Stromal cell of bone marrow (primary cell): ENCODE data around the gene NFIX.
A peak's percentile ranks its signal among the peaks of the same experiment; 100 is the strongest.
"Not testable (repeated sequence)": the region's sequence is repeated elsewhere in the genome, so short reads cannot be mapped to it uniquely, and the experiment has no call there.

Experiments
- DNase-seq: peaks from one replicate; pipeline ENCODE4 v3.0.0-alpha.2; 2012; ENCODE audit warnings: low read depth

Gene NFIX

GRCh38 chr19:12959481-12959880, 35.8 kb upstream of the NFIX start:
- no peak for DNase-seq

GRCh38 chr19:12965017-12965811, 30.1 kb upstream of the NFIX start:
- DNase-seq, result peak; percentile 62

- no peak for DNase-seq
These were observed 29.5 kb upstream of the NFIX start for GRCh38 chr19:12965812-12966135.

DNA sequence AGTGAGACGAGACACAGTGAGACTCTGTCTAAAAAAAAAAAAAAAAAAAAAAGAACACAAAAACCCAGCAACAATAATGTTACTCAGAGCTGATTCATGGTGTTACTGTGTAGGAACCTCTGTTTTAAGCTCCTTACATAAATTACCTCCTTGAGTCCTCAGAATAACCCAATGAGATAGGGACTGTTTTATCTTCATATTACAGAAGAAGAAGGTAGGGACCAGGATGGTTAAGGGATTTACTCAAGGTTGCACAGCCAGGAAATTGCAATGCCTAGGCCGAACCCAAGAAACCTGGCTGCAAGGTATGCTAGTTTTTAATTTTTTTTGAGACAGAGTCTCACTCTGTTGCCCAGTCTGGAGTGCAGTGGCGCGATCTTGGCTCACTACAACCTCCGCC, 27.4 kb upstream of the NFIX start:
- no peak for DNase-seq

DNA sequence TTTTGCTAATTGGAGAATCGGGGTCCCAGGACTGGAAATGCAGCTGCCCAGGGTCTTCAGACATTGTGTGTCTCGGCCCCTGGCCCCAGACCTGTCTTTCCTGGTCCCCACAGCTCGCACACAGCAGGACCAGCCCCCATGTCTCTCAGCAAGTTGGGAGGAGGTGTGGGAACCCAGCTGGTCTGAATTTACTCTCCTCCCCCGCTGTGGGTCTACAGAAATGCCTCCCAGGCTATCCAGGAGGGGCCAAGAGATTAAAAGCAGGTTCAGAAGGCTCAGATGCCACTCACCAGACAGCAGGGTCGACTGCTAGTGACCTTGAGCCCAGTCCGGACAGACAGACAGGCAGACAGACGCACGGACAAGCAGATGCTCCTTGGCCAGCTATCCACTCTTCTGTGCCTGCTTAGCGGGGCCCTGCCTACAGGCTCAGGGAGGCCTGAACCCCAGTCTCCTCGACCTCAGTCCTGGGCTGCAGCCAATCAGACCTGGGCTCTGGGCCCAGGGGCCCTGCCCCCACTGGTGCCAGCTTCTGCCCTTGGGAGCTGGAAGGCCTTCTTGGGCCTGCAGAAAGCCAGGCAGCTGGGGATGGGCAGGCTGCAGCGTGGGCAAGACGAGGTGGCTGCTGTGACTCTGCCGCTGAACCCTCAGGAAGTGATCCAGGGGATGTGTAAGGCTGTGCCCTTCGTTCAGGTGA, 25.8 kb upstream of the NFIX start, which contains the start of gene DAND5:
Gene DAND5 (plus strand): TSS at position 285 of the 697 bp plus-strand sequence. CDS start 85 bp downstream, at position 370.
- DNase-seq, result no peak

- DNase-seq, result no peak
These were observed 25.0 kb upstream of the NFIX start for GRCh38 chr19:12970070-12970820.

- no peak for DNase-seq
These were observed 22.0 kb upstream of the NFIX start for GRCh38 chr19:12973236-12973635.

DNA sequence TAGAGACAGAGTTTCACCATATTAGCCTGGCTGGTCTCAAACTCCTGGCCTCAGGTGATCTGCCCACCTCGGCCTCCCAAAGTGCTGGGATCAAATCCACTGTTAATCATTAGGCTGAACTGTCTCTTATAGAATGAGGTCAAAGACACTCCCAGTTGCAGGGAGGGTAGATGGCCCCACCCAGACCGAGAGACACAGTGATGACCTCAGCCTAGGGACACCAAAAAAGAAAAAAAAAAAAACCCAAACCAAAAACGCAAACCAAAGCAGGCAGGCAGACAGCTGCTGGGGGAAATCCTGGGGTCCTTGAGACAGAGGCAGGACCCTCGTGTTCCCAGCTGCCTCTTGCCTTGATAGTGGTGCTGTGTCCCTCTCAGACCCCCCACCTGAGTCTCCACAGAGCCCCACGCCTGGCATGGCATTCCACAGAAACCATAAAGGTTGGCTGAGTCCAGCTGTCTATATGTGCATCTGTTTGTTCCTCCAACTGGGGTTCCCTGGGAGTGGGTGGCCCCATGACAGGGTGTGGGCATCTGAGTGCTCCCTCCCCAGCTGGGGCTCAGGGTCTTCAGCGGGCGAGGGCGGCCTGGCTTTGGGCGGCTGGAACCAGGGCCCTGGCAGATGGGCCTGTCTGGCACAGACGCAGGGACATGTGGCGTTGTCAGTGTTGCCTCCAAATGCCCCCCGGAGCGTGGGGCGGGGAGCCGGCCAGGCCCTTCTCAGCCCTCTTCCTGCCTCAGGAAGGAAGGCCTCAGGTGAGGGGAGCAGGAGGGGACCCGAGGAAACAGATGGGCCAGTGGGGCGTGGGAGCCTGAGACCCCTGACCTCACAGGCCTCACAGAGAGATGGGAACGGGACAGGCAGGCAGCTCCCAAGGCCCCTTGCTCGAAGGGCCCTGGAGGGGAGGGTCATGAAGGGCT, 20.7 kb upstream of the NFIX start:
- DNase-seq, result no peak

GRCh38 chr19:12975221-12975741, 20.0 kb upstream of the NFIX start:
- no peak for DNase-seq

GRCh38 chr19:12976109-12976508, 19.2 kb upstream of the NFIX start:
- not testable (repeated sequence) for DNase-seq

DNA sequence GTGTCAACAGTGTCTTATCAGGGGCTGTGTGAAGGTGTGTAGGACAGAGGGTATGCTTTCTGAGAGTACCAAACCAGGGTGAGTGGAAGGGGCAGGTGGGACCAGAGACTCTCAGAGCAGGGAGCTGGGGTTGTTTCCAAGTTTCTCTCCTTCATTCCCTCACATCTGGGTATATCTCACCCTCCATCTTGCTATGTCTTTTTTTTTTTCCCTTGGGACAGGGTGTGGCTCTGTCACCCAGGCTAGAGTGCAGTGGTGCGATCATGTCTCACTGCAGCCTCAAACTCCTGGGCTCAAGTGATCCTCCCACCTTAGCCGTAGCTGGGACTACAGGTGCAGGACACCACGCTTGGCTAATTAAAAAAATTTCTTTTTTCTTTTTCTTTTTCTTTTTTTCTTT, 15.3 kb upstream of the NFIX start:
- no peak for DNase-seq

DNA sequence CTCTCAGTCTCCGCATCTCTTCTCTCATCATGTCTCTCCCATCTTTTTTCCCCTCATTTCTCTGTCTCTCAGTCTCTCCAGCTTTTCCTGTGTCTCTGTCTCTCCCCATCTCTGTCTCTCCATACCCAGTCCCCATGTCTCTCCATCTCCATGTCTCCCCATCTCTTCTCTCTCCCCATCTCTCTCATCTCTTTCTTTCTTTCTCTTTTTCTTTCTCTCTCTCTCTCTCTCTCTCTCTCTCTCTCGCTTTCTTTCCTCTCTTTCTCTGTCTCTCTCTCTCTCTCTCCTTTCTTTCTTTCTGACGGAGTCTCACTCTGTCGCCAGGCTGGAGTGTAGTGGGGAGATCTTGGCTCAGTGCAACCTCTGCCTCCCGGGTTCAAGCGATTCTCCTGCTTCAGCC, 12.6 kb upstream of the NFIX start:
- no peak for DNase-seq

GRCh38 chr19:12983091-12983490, 12.2 kb upstream of the NFIX start:
- no peak for DNase-seq

DNA sequence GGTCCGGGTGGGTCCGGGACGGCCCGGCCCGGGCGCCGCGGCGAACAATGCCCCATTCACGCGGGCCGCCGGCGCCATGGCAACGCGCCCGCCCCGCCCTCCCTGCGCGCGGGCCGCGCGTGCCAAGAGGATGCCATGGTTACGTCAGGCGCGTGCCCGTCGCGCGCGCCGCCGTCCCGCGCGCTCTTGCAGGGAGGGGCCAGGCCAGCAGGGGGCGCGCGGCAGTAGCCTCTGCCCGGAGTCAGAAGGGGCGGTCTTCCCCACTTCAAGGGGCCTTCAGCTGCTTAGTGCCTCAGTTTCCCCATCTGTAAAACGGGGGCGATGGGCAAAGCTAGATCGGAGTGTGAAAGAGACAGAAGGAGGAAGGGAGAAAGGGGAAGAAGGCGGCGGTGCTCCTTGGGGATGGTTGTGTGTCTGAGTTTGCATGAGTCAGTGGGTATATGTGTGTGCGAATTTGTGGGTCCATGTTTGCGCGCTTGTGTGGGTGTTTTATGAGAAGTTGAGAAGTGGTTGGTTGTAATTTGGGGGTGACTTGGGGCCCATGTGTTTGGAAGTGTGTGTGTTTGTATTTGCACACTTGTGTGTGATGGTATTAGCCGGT, 11.6 kb upstream of the NFIX start:
- no peak for DNase-seq

DNA sequence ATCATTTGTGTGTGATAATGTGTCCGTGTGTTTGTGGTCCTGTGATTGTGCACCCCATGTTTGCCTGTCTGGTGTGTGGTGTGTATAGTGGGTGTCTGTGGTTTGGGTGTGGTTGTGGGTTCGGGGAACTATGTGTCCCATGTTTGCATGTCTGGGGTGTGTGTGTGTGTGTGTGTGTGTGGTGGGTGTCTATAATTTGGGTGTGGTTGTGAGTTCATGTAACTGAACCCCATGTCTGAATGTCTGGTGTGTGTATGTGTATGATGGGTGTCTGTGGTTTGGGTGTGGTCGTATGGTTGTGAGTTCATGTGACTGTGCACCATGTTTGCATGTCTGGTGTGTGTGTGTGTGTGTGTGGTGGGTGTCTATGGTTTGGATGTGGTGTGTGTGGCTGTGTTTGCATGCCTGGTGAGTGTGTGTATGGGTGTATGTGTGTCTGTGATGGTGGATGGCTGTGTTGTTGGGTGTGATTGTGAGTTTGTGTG, 11.1 kb upstream of the NFIX start:
- DNase-seq, result no peak

GRCh38 chr19:12984683-12985048, 10.6 kb upstream of the NFIX start:
- DNase-seq, result no peak

GRCh38 chr19:12985049-12985776, 10.1 kb upstream of the NFIX start:
- DNase-seq, result no peak

GRCh38 chr19:12986726-12987125, 8.5 kb upstream of the NFIX start:
- no peak for DNase-seq

GRCh38 chr19:12987190-12987589, 8.1 kb upstream of the NFIX start:
- DNase-seq, result no peak

GRCh38 chr19:12987781-12988180, 7.5 kb upstream of the NFIX start:
- no peak for DNase-seq
